Mesenchymal stem cell (in vitro differentiated cells and primary cell): ENCODE data around the gene SDHA.

Source experiments
- DNase-seq: peaks from one replicate; pipeline ENCODE4 v3.0.0-alpha.2; 2013
- H2AFZ ChIP-seq: one replicate; pipeline ENCODE4 v1.6.1; 2013; ENCODE audit warnings: low read depth, mild to moderate bottlenecking, control low read depth, inconsistent platforms, low read length, moderate library complexity
- H2AK5ac ChIP-seq: 2 replicates; pipeline ENCODE4 v1.6.1; 2013; ENCODE audit warnings: low read length, moderate library complexity, mild to moderate bottlenecking, inconsistent platforms; ENCODE audit not compliant: severe bottlenecking
- H2BK120ac ChIP-seq: one replicate; pipeline ENCODE4 v1.6.1; 2013; ENCODE audit warnings: low read depth, mild to moderate bottlenecking, inconsistent platforms, low read length, moderate library complexity
- H2BK12ac ChIP-seq, 2 experiments: one replicate each; pipeline ENCODE4 v1.6.1; 2013; ENCODE audit warnings: inconsistent platforms in 2 of 2, low read length in 2 of 2, mild to moderate bottlenecking in 2 of 2, moderate library complexity in 2 of 2, control low read depth in 1 of 2
- H2BK15ac ChIP-seq: one replicate; pipeline ENCODE4 v1.6.1; 2013; ENCODE audit warnings: mild to moderate bottlenecking, low read depth, inconsistent platforms; ENCODE audit not compliant: poor library complexity, severe bottlenecking
- H2BK5ac ChIP-seq: 2 replicates; pipeline ENCODE4 v1.6.1; 2013; ENCODE audit warnings: low read depth, mild to moderate bottlenecking, low read length, control low read depth, inconsistent platforms; ENCODE audit not compliant: poor library complexity, severe bottlenecking
- H3K14ac ChIP-seq, 2 experiments: one replicate each; pipeline ENCODE4 v1.6.1; 2013; ENCODE audit warnings: inconsistent platforms in 2 of 2, low read length in 2 of 2, control low read depth in 1 of 2, mild to moderate bottlenecking in 1 of 2, moderate library complexity in 1 of 2
- H3K18ac ChIP-seq, 2 experiments: one replicate each; pipeline ENCODE4 v1.6.1; 2013; ENCODE audit warnings: inconsistent platforms in 2 of 2, low read length in 2 of 2, control low read depth in 1 of 2, low read depth in 1 of 2, mild to moderate bottlenecking in 1 of 2
- H3K23ac ChIP-seq, 2 experiments: one replicate each; pipeline ENCODE4 v1.6.1; 2013; ENCODE audit warnings: inconsistent platforms in 2 of 2, low read length in 2 of 2, mild to moderate bottlenecking in 2 of 2, moderate library complexity in 2 of 2, control low read depth in 1 of 2
- H3K27ac ChIP-seq: 2 replicates; pipeline ENCODE4 v1.5.1; 2013; ENCODE audit warnings: mild to moderate bottlenecking, moderate library complexity, low read length, control low read depth, inconsistent platforms; ENCODE audit not compliant: poor library complexity, severe bottlenecking
- H3K27me3 ChIP-seq, 2 experiments: 2 replicates each; pipeline versions ENCODE4 v1.6.1 to v1.7.0; 2013; ENCODE audit warnings: low read length in 2 of 2, mild to moderate bottlenecking in 2 of 2, moderate library complexity in 2 of 2, control low read depth in 1 of 2, inconsistent platforms in 1 of 2; ENCODE audit not compliant: control insufficient read depth in 1 of 2, insufficient read depth in 1 of 2
- H3K36me3 ChIP-seq, 2 experiments: 2 replicates each; pipeline versions ENCODE4 v1.6.1 to v1.7.0; 2013; ENCODE audit warnings: low read length in 2 of 2, control low read depth in 1 of 2, inconsistent platforms in 1 of 2, low read depth in 1 of 2, mild to moderate bottlenecking in 1 of 2; ENCODE audit not compliant: insufficient read depth in 2 of 2, control insufficient read depth in 1 of 2
- H3K4ac ChIP-seq, 2 experiments: one replicate each; pipeline ENCODE4 v1.6.1; 2013; ENCODE audit warnings: inconsistent platforms in 2 of 2, low read length in 2 of 2, mild to moderate bottlenecking in 2 of 2, moderate library complexity in 2 of 2, control low read depth in 1 of 2, low read depth in 1 of 2
- H3K4me1 ChIP-seq: 2 replicates; pipeline ENCODE4 v1.6.1; 2013; ENCODE audit warnings: low read depth, low read length, control low read depth; ENCODE audit not compliant: control insufficient read depth, insufficient read depth
- H3K4me2 ChIP-seq: 2 replicates; pipeline ENCODE4 v1.6.1; 2013; ENCODE audit warnings: low read length, mild to moderate bottlenecking, inconsistent platforms; ENCODE audit not compliant: poor library complexity, severe bottlenecking
- H3K4me3 ChIP-seq, 2 experiments: 2 replicates each; pipeline versions ENCODE4 v1.5.1 to v1.7.0; 2013; ENCODE audit warnings: low read length in 2 of 2, mild to moderate bottlenecking in 2 of 2, control low read depth in 1 of 2, low read depth in 1 of 2; ENCODE audit not compliant: insufficient read depth in 1 of 2
- H3K79me1 ChIP-seq: replicated peaks from 2 replicates; pipeline ENCODE4 v1.6.1; 2013; ENCODE audit warnings: mild to moderate bottlenecking, control low read depth, low read length, inconsistent platforms; ENCODE audit not compliant: poor library complexity, severe bottlenecking
- H3K9ac ChIP-seq: 2 replicates; pipeline ENCODE4 v1.7.0; 2013; ENCODE audit warnings: mild to moderate bottlenecking, low read length, moderate library complexity
- H3K9me3 ChIP-seq: 2 replicates; pipeline ENCODE4 v1.7.0; 2013; ENCODE audit warnings: mild to moderate bottlenecking, low read length; ENCODE audit not compliant: control insufficient read depth
- H4K8ac ChIP-seq: one replicate; pipeline ENCODE4 v1.6.1; 2013; ENCODE audit warnings: inconsistent platforms, mild to moderate bottlenecking, low read length, moderate library complexity
- H4K91ac ChIP-seq: one replicate; pipeline ENCODE4 v1.6.1; 2013; ENCODE audit warnings: mild to moderate bottlenecking, low read length, inconsistent platforms
- WGBS: methylation state at CpG from one replicate; pipeline ENCODE4 v1.1.7; 2013; ENCODE audit warnings: mixed read lengths; 5-methylcytosine and 5-hydroxymethylcytosine counted together

The SDHA gene

GRCh38 chr5:199197-199949, 18.7 kb upstream of the SDHA start:
- H3K14ac ChIP-seq, result no peak overlapping the region
- H2BK120ac ChIP-seq, result no peak overlapping the region
- H3K36me3 ChIP-seq, result peaks cover 29 to 56% of the 10 kb centered on the region in 2 experiments
- H3K79me1 ChIP-seq, result peaks cover 50% of the 10 kb centered on the region
- H2AFZ ChIP-seq, result no peak overlapping the region
- no peak overlapping the region for H2BK12ac ChIP-seq
- no peak overlapping the region for H3K23ac ChIP-seq
- 96% methylated on average over 16 of the region's 16 CpGs for WGBS
- no peak overlapping the region for H2AK5ac ChIP-seq
- H2BK5ac ChIP-seq, result no peak overlapping the region
- no peak overlapping the region for H3K27ac ChIP-seq
- H2BK15ac ChIP-seq, result no peak overlapping the region
- no peak overlapping the region for H4K91ac ChIP-seq
- peaks cover 1% of the 10 kb centered on the region for H3K4me1 ChIP-seq
- DNase-seq, result no peak
- H3K9me3 ChIP-seq, result no peaks in the 10 kb centered on the region
- H3K18ac ChIP-seq, result no peak overlapping the region
- no peak overlapping the region for H3K4me2 ChIP-seq
- H3K9ac ChIP-seq, result no peak overlapping the region
- H4K8ac ChIP-seq, result no peak overlapping the region
- H3K4me3 ChIP-seq, result no peak overlapping the region
- H3K27me3 ChIP-seq, result no peaks in the 10 kb centered on the region
- no peak overlapping the region for H3K4ac ChIP-seq

- Histone ChIP-seq H3K14ac (no peak overlapping the region), H2BK5ac (no peak overlapping the region), H4K91ac (no peak overlapping the region), H3K27ac (no peak overlapping the region), H3K79me1 (peaks cover 53% of the 10 kb centered on the region), H3K9ac (no peak overlapping the region), H3K9me3 (no peaks in the 10 kb centered on the region), H3K36me3 (peaks cover 36 to 53% of the 10 kb centered on the region in 2 experiments), H2BK15ac (no peak overlapping the region), H3K27me3 (no peaks in the 10 kb centered on the region), H4K8ac (no peak overlapping the region), H2BK12ac (no peak overlapping the region), H3K4me3 (no peak overlapping the region), H3K23ac (no peak overlapping the region), H2BK120ac (no peak overlapping the region), H3K4ac (no peak overlapping the region), H2AK5ac (no peak overlapping the region), H3K4me2 (no peak overlapping the region), H3K4me1 (peaks cover 1% of the 10 kb centered on the region), H2AFZ (no peak overlapping the region), H3K18ac (no peak overlapping the region)
- DNase-seq, result no peak
- WGBS, result 96% methylated on average over 23 of the region's 23 CpGs
Observed at GRCh38 chr5:199950-200645, 18.0 kb upstream of the SDHA start.

- H3K27me3 ChIP-seq, result no peaks in the 10 kb centered on the region
- no peak overlapping the region for H2AK5ac ChIP-seq
- H3K23ac ChIP-seq, result no peak overlapping the region
- peaks cover 43 to 58% of the 10 kb centered on the region in 2 experiments for H3K36me3 ChIP-seq
- no peak overlapping the region for H2BK120ac ChIP-seq
- H3K27ac ChIP-seq, result no peak overlapping the region
- H3K79me1 ChIP-seq, result peaks cover 54% of the 10 kb centered on the region
- H2BK15ac ChIP-seq, result no peak overlapping the region
- no peak overlapping the region for H4K8ac ChIP-seq
- H3K18ac ChIP-seq, result no peak overlapping the region
- no peak overlapping the region for H3K4me2 ChIP-seq
- H3K4me1 ChIP-seq, result peaks cover 1% of the 10 kb centered on the region
- no peak overlapping the region for H2AFZ ChIP-seq
- H3K14ac ChIP-seq, result no peak overlapping the region
- no peak overlapping the region for H3K9ac ChIP-seq
- 90% methylated on average over 4 of the region's 4 CpGs for WGBS
- H2BK5ac ChIP-seq, result no peak overlapping the region
- H4K91ac ChIP-seq, result no peak overlapping the region
- H3K4me3 ChIP-seq, result no peak overlapping the region
- H2BK12ac ChIP-seq, result no peak overlapping the region
- no peak for DNase-seq
- H3K4ac ChIP-seq, result no peak overlapping the region
- H3K9me3 ChIP-seq, result no peaks in the 10 kb centered on the region
Observed at GRCh38 chr5:200985-201384, 17.1 kb upstream of the SDHA start.

- Histone ChIP-seq H3K4ac (no peak overlapping the region), H3K4me1 (peaks cover 4% of the 10 kb centered on the region), H3K36me3 (peaks cover 43 to 58% of the 10 kb centered on the region in 2 experiments), H3K9me3 (no peaks in the 10 kb centered on the region), H4K8ac (no peak overlapping the region), H3K18ac (no peak overlapping the region), H2BK5ac (no peak overlapping the region), H3K4me3 (no peak overlapping the region), H2BK120ac (no peak overlapping the region), H2AK5ac (no peak overlapping the region), H2BK12ac (no peak overlapping the region), H3K14ac (no peak overlapping the region), H2BK15ac (no peak overlapping the region), H3K27ac (no peak overlapping the region), H2AFZ (no peak overlapping the region), H3K27me3 (no peaks in the 10 kb centered on the region), H4K91ac (no peak overlapping the region), H3K79me1 (peaks cover 58% of the 10 kb centered on the region), H3K23ac (no peak overlapping the region), H3K9ac (no peak overlapping the region), H3K4me2 (no peak overlapping the region)
- DNase-seq, result no peak
- WGBS, result 95% methylated on average over 8 of the region's 8 CpGs
Observed at GRCh38 chr5:201672-202071, 16.4 kb upstream of the SDHA start.
